Cardiac septum (tissue), 1 donor: ENCODE data around the gene NT5M. TPM values are rescaled to one million over a fixed set of nuclear protein-coding genes. Genes with fewer than 3 reads are reported as not detected.

Experiments used
- DNase-seq: peaks from one replicate; pipeline ENCODE4 v3.0.0-alpha.2; 2020; ENCODE audit warnings: low spot score
- intact Hi-C: fragments of 100-400 bp; cut with DNase I; formaldehyde crosslinking; loops from one replicate; pipeline ENCODE4 v1.14.0; 2022
- total RNA-seq: library from RNA; stranded (reverse); fragmentation: NEBNext Ultra II Directional; extraction: Animal tissue kit (Norgen Biotek cat#: 25700); gene quantifications from one replicate; pipeline ENCODE4 v1.2.1, GENCODE V29; 2021
- donor health status: DM: no; HTN: no; CAD: no.

Gene NT5M
- total RNA-seq, 1 donor from 2014 or later, result 7.5 TPM

- DNase-seq, result peak; percentile 51
- intact Hi-C loops, result loop anchor here (5.0 kb wide), 1 partner anchor 146 kb away; the partner anchor contains the start of gene RASD1
These were observed 48.3 kb downstream of the NT5M start for GRCh38 chr17:17351356-17351891.

GRCh38 chr17:17351901-17352781, 49.0 kb downstream of the NT5M start:
- intact Hi-C loops, result loop anchor here (5.0 kb wide), 1 partner anchor 145 kb away; the partner anchor contains the start of gene RASD1
- DNase-seq, result peak; percentile 85

GRCh38 chr17:17352836-17353624, 49.9 kb downstream of the NT5M start:
- intact Hi-C loops, result loop anchor here (5.0 kb wide), 1 partner anchor 144 kb away; the partner anchor contains the start of gene RASD1
- DNase-seq, result peak; percentile 71

GRCh38 chr17:17353625-17354484, 50.7 kb downstream of the NT5M start:
- peak; percentile 54 for DNase-seq
- intact Hi-C loops, result loop anchor here (2.0 to 5.0 kb wide), 3 partner anchors 143 to 287 kb away; partner anchors contain the start of gene RASD1

GRCh38 chr17:17354560-17355349, 51.6 kb downstream of the NT5M start:
- intact Hi-C loops, result loop anchor here (1.0 to 5.0 kb wide), 4 partner anchors 143 to 286 kb away; partner anchors contain the start of gene RASD1
- peak; percentile 85 for DNase-seq

- DNase-seq, result peak; percentile 63
These were observed 52.3 kb downstream of the NT5M start for GRCh38 chr17:17355426-17355825.

GRCh38 chr17:17356149-17356930, 53.2 kb downstream of the NT5M start:
- intact Hi-C loops, result no loop called here
- DNase-seq, result peak; percentile 82

More at GRCh38 chr17:17355426-17355825, 52.3 kb downstream of the NT5M start:
- intact Hi-C loops, result loop anchor here (1.0 to 2.0 kb wide), 3 partner anchors 215 to 285 kb away; no protein-coding TSS in a partner anchor

- intact Hi-C loops, result no loop called here
These were observed 53.7 kb downstream of the NT5M start for GRCh38 chr17:17356931-17357270.

GRCh38 chr17:17358060-17358751, 55.0 kb downstream of the NT5M start:
- peak; percentile 66 for DNase-seq
- intact Hi-C loops, result no loop called here

More at GRCh38 chr17:17356931-17357270, 53.7 kb downstream of the NT5M start:
- peak; percentile 44 for DNase-seq

- intact Hi-C loops, result no loop called here
- no peak for DNase-seq
These were observed 55.7 kb downstream of the NT5M start for GRCh38 chr17:17358866-17359265.

- intact Hi-C loops, result no loop called here
These were observed 56.1 kb downstream of the NT5M start for GRCh38 chr17:17359271-17359670.

GRCh38 chr17:17360087-17360730, 57.0 kb downstream of the NT5M start:
- intact Hi-C loops, result no loop called here
- no peak for DNase-seq

More at GRCh38 chr17:17359271-17359670, 56.1 kb downstream of the NT5M start:
- no peak for DNase-seq

- peak; percentile 61 for DNase-seq
- intact Hi-C loops, result no loop called here
These were observed 58.3 kb downstream of the NT5M start for GRCh38 chr17:17361543-17361866.

GRCh38 chr17:17361867-17362539, 58.8 kb downstream of the NT5M start:
- peak; percentile 71 for DNase-seq
- intact Hi-C loops, result no loop called here

- intact Hi-C loops, result no loop called here
- no peak for DNase-seq
These were observed 59.4 kb downstream of the NT5M start for GRCh38 chr17:17362540-17362930.
